GM18508 (cell line): Measurements from ENCODE around the gene GNB1.

ENCODE experiments used
- ATAC-seq: cut with Tn5 transposase; IDR thresholded peaks from one replicate; pipeline ENCODE4 v1.9.1; 2021; ENCODE audit warnings: moderate number of reproducible peaks; ENCODE audit not compliant: insufficient read depth, unreplicated experiment

GNB1 gene

GRCh38 chr1:1832820-1833219 is 58.1 kb downstream of the GNB1 start:
- ATAC-seq = no peak

- no peak for ATAC-seq
Observed at GRCh38 chr1:1832166-1832565, 58.7 kb downstream of the GNB1 start.

DNA sequence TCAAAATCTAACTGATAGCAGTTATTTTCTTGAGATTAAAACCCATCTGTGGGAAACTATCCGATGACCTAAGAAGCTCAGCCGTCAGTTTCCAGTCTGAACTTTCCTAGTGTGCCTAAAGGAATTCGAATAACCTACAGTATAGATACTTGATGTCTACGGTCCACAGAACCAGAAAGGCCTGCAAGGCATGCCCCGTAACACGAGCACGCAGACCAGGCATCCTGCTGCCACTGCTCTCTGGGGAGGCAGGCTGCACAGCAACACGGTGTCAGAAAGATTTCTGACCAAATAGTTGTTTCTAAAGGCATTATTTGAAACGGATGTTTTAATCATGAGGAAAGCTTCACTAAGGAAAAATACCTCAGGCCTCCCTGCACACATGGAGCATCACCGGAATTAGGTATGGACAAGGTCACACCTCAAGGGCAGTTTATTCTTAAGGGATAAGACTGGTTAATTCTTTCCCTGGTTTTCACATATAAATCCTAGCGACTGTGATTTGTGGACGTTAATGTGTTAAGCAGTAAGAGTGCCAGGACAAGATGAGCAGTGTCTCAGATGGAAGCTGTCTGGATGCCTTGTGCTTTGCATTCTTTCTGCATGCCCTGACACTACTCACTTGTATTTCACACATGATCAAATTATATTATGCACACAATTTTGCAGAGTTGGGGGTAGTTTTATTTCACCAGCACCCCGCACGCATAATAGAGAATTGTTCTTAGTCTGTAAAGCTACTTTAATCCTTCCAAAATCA is 63.6 kb downstream of the GNB1 start:
- ATAC-seq = no peak

GRCh38 chr1:1826356-1827088 is 64.4 kb downstream of the GNB1 start:
- ATAC-seq = no peak

DNA sequence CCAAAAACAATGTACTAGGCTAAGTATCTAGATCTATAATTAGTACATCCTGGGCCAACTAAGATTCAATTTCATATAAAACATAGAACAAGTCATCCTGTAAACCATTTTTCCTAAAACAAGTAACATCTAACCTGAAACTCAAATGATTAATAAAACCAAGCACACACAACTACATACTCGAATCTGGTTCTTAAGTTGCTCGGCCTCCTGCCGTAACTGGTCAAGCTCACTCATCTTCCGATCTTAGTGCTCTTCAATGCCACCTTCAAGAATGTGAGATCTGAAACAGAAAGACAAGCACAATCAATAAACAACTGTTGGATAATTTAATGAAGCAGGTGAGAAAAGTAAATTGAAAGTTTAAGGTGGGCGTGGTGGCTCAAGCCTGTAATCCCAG is 65.7 kb downstream of the GNB1 start:
- ATAC-seq = no peak

- no peak for ATAC-seq
Observed at GRCh38 chr1:1819762-1820161, 71.1 kb downstream of the GNB1 start.

DNA sequence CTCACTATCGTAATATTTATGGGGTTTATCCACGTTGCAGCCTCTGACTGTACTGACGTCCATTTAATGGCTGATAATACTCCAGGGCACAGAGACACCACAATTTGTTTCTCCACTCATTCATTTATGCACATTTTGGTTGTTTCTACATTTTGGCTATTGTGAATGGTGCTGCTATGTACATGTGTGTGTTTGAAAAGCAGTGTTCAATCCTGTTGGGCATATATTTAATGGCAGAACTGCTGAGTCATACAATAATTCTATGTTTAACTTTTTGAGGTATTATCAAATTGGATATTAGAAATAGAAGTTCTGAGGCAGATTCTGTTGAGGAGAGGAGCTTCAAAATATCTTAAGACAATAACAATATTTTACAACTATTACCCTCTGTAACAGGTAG is 73.7 kb downstream of the GNB1 start:
- ATAC-seq = no peak

DNA sequence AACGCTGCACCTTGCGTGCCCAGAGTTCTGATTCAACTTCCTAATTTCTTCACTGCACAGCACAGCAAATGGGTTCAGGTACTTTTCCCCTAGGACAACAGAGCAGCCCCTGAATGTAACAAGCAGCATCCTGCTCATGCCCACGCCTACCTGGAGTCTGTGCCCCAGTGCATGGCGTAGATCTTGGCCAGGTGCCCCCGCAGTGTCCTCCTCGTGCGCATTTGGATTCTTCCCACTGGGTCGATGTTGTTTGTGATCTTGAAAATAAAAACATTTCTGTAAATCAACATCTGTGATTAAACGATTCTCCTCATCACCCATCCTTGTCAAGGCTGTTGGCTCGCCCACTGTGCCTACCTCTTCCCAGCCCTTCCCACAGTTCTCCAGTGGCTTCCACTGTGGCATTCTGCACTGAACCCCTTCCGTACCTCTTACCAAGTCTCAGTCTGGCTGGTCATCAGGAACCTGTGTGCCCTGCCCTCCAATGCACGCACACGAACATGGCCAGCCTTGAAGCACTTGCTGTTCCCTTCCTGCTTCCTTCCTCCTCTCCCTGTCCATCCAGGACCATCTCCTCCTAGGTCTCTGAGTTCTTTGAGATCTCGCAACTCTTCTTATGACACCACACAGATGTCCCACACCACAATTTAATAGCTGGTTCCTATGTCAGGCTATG is 75.1 kb downstream of the GNB1 start:
- no peak for ATAC-seq

DNA sequence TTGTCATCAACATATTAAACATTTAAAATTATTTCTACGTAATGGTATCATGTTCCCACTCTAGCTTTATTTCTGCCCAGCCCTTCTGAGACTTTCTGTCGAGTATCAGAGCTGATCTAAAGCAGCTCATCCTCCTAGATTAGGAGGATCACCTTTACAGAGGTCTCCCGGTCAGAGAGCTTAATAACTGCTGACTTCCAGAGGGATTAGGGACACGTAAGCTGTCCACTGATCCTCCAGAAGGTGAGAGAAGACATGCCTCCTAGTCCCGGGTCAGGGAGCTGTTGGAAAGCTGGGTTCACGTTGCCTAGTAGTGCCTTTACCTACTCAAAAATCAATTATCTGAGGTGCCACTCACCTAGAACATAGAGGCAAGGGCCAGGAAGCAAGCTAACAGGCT is 81.4 kb downstream of the GNB1 start:
- ATAC-seq = no peak

DNA sequence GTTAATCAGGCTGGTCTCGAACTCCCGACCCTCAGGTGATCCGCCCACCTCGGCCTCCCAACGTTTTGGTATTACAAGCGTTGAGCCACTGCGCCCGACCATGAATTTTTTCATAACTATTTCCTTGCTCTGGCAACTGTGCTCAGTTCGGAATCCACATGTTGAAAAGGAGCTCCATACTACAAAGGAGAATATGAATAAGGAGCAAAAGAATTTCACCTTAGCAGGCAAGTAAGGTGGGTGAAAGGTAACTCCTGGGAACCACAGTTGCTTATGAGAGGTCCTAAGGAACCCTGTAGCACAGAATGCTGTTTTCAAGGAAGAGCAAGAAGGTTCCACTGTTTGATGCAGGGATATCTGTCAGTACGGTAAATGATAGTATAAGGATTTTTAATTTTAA is 82.7 kb downstream of the GNB1 start:
- no peak for ATAC-seq

DNA sequence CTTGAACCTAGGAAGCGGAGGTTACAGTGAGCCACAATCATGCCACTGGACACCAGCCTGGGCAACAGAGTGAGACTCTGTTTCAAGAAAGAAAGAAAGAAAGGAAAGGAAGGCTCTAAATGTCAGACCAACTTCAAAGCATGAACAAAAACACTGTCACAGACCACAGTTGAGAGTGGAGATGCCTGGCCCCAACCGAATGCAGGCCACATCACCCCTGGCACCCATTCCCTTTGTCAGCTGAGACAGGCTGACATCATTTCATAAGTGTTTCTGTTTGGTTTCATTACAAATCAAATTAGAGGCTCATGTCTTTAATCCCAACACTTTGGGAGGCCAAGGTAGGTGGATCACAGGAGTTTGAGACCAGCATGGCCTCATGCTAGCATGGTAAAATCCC is 84.0 kb downstream of the GNB1 start:
- no peak for ATAC-seq

DNA sequence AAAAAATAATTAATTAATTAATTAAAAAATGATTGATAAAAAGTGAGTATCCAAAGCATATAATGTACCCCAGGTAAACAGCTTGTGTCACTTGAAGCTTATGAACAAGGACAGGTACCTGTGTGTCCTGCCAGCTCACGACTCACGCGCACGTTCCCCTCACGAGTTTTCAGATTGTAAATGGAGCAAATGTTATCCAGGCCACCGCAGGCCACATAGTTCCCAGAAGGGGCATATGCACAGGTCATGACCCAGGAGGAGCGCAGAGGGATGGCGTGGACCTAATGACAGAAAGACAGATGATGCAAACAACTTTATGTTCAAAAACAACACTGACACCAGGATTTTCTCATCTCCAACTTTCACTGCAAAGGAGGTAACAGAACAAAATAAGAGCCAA is 86.6 kb downstream of the GNB1 start:
- ATAC-seq = no peak

DNA sequence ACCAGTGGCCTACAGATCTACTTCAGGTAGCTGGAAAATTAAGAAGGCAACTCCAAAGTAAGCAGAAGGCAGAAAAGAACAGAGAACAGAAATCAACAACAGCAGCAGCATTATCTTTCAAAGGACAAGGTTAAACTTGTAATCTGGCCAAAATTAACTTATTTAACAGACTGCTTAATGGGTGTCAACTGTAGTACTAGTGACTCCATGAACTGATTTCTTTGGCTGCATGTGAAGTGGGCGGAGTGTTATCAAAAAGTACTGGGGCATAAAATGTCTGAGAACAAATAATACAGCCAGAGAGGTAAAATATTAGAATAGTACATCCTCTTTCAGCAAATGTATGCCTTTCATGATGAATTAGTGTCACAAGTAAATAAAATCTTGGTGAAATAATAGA is 88.0 kb downstream of the GNB1 start:
- ATAC-seq = no peak

DNA sequence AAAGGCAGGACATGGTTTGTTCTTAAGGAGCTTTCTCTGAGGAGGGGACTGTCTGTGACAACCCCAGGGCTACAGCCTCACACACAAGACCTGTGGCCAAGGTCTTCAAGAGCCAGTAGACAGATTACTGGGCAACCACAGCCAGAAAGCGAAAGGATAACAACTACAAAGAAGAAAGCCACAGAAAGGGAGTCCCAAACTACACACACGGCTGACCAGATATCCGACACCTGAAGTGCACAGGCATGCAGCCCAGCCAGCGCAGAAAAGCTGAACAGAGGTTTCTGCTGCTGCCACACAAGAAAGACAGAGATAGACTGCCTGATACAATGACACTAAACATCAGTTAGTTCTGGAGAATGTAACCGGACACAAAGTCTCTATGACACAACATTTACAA is 91.2 kb downstream of the GNB1 start:
- no peak for ATAC-seq

- no peak for ATAC-seq
Observed at GRCh38 chr1:1797731-1798341, 93.1 kb downstream of the GNB1 start.

DNA sequence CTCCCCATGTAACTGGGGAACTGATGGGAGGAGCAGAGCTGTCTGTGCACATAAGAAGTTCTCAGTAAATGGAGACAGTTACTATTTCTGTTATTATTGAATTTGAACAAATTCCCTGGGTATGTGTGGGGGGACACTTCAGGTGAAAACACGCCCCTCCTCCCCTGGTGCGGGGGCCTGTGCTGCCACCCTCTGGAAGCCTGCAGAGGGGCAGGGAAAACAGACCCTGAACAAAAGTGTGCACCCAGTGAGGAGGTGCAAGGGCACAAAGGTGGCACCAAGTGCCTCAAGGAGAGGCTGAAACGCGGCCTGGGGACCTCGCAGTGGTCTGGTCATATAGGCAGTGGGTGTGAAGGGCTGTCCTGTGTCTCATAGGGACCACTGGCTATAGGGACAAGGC is 94.4 kb downstream of the GNB1 start:
- no peak for ATAC-seq

GRCh38 chr1:1794999-1795398 is 95.9 kb downstream of the GNB1 start:
- no peak for ATAC-seq

- no peak for ATAC-seq
Observed at GRCh38 chr1:1793481-1794244, 97.2 kb downstream of the GNB1 start.

DNA sequence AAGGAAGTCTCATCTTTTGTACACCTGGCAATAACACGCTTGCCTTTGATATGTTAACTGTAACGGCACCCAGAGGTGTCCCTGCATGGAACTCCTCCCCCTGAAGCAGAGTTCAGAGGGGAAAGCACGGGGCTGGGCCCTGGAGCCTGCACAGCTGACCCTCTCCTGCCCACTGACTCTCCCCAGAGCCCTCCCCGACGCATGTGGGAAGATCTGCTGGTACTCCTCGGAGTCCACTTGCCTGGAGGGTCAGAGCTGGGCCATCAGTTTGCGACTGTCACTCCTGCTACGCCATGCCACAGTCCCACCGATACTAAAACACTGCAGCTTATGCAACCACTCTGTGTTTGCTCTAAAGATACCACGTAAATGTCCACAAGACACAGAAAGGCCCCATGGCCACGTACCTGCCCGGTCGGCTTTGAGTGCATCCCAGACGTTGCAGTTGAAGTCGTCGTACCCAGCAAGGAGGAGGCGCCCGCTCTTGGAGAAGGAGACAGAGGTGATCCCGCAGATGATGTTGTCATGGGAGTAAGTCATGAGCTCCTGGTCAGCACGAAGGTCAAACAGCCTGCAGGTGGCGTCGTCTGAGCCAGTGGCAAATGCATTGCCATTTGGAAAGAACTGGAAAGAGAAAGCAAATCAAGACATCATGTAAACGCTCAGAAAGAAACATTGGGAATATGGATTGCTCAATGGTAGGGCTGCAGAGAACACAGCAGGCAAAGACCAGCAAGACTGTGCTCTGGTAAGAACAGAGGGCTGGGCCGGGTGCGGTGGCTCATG is 102.0 kb downstream of the GNB1 start:
- ATAC-seq = no peak

DNA sequence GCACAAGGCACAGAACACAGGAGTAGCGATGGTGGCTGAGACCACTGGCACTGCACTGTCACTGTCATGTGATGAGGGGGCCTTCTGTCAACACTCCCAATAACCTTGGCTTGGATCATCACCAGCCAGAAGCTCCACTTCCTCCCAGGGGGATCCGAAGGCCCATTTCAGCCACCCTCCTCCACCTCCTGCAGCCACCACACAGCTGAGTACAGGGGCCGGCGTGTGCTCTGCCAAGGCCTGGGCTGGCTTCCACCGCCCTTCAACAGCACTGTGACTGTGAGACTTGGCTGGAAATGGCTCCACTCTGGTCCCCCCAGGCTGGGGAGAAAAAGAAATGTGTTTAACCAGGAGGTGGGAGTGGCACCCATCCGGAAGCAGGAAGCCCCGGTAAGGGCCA is 102.8 kb downstream of the GNB1 start:
- ATAC-seq = no peak
